Mammary epithelial cell (primary cell): ENCODE measurements around the gene KRTAP12-4.

Source experiments
- CTCF ChIP-seq, 2 donors: IDR thresholded peaks in 1 of 2; conservative IDR thresholded peaks in 1 of 2; 2 replicates each; pipeline ENCODE4 v1.5.1; 2011 to 2012; ENCODE audit warnings: inconsistent platforms in 2 of 2, low read length in 2 of 2, mild to moderate bottlenecking in 2 of 2, control low read depth in 1 of 2, low read depth in 1 of 2; ENCODE audit not compliant: insufficient read depth in 1 of 2; ENCODE audit errors: extremely low read depth in 1 of 2
- EZH2 ChIP-seq: IDR thresholded peaks from 2 replicates; pipeline ENCODE4 v1.6.1; 2012; ENCODE audit warnings: low read length, inconsistent platforms, borderline replicate concordance

- TF ChIP-seq CTCF (conservative IDR thresholded peaks at IDR 0.05 in 1 of 2, IDR thresholded peaks at IDR 0.05 in 1 of 2; ENCODE audit: extremely low read depth in 1 of 2, insufficient read depth in 1 of 2, low read depth in 1 of 2, low read length in 2 of 2) (no peak), EZH2 (no peak)
Measured at GRCh38 chr21:44639331-44639655, 15.2 kb downstream of the KRTAP12-4 start.
